GM13977 (cell line): ENCODE results near the gene LSG1.
A peak's percentile ranks its signal among the peaks of the same experiment; 100 is the strongest.
"Not testable (repeated sequence)": the region's sequence is repeated elsewhere in the genome, so short reads cannot be mapped to it uniquely, and the experiment has no call there.

Experiments used
- DNase-seq: peaks from one replicate; pipeline ENCODE4 v3.0.0; 2012; ENCODE audit warnings: low spot score
- CTCF ChIP-seq: IDR thresholded peaks from 2 replicates; pipeline ENCODE4 v1.5.1; 2012; ENCODE audit warnings: mild to moderate bottlenecking, control low read depth; ENCODE audit not compliant: insufficient read depth; ENCODE audit errors: extremely low read depth, missing control alignments
- in situ Hi-C: fragments of 300-500 bp; cut with MboI; formaldehyde crosslinking; loops from one replicate; pipeline ENCODE4 v1.12.0; 2022; ENCODE audit warnings: low sequenced_read_pairs, low pct_unique_long_range_greater_than_20kb, mixed read lengths, inconsistent platforms; ENCODE audit not compliant: unreplicated experiment

LSG1 gene

DNA sequence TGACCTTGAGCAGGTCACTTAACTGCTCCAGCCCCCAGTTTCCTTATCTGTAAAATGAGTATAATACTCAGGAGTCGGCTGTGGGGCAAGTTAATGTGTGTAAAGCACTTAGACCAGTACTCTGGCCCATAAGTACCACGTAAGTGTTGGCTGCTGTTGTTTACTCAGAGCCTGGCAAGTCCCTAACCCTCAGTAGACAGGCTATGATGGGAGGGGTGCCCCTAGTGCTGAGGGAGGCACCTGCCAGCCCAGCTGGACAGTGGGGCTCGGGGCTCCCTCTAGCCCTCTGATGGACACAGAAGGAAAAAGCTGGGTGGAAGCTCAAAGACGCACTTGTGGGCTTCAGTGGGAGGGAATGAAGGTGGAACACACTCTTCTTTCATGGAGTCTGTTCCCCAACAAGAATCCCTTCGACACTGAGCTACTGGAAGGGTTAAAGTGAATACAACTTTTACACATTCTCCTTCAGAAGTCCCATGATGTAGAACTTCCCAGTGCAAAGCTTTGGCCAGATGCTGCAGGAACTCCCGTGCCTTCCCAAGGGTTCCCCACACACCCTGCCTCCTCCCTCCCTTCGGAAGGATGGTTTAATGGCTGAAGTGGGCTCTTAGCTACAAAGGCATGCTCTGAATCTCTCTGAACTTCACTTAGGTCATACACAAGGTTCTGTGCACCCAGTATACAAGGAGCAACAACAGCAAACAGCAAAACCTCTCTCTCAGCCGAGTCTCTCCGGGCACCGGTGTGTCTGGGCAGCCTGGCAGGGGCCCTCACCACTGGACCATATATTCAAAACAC lies 64.2 kb downstream of the LSG1 start:
- in situ Hi-C loops, result no loop called here
- TF ChIP-seq CTCF, result no peak
- DNase-seq, result no peak

DNA sequence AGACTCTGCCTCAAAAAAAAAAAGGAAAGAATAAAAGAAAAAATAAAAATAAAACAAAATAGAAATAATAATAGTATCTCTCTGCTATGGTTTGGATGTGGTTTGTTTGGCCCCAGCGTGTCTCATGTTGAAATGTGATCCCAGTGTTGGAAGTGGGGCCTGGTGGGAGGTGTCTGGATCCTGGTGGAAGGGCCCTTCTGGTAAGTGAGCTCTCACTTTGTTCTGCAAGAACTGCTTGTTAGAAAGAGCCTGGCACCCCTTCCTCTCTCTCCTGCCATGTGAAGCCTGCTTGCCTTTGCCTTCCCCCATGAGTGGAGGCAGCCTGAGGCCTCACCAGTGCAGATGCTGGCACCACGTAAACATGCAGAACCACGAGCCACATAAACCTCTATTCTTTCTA lies 65.0 kb downstream of the LSG1 start:
- in situ Hi-C loops, result no loop called here
- no peak for TF ChIP-seq CTCF
- DNase-seq, result no peak

- no peak for TF ChIP-seq CTCF
- no peak for DNase-seq
- in situ Hi-C loops, result no loop called here
Observed at GRCh38 chr3:194606163-194606562, 65.8 kb downstream of the LSG1 start.

DNA sequence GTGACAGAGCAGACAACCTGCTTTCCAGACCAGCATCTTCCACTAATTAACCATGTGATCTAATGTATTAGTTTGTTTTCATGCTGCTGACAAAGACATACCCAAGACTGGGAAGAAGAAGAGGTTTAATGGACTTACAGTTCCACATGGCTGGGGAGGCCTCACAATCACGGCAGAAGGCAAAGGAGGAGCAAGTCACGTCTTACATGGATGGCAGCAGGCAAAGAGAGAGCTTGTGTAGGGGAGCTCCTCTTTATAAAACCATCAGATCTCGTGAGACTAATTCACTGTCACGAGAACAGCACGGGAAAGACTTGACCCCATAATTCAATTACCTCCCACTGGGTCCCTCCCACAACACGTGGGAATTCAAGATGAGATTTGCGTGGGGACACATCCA lies 66.7 kb downstream of the LSG1 start:
- in situ Hi-C loops, DNase-seq: not testable (repeated sequence)

GRCh38 chr3:194604837-194605236 lies 67.2 kb downstream of the LSG1 start:
- DNase-seq, result no peak
- in situ Hi-C loops, result no loop called here
- peak; percentile 16 for TF ChIP-seq CTCF

GRCh38 chr3:194604126-194604525 lies 67.9 kb downstream of the LSG1 start:
- DNase-seq, result no peak
- TF ChIP-seq CTCF, result no peak
- in situ Hi-C loops, result no loop called here

GRCh38 chr3:194602669-194603171 lies 69.3 kb downstream of the LSG1 start:
- TF ChIP-seq CTCF, result no peak
- in situ Hi-C loops, result no loop called here
- DNase-seq, result no peak
